HG03520 (cell line): ENCODE data around the gene NOP56.

Experiments used
- ATAC-seq: cut with Tn5 transposase; IDR thresholded peaks from one replicate; pipeline ENCODE4 v1.9.1; 2021; ENCODE audit warnings: mild to moderate bottlenecking, moderate library complexity; ENCODE audit not compliant: unreplicated experiment

Gene NOP56

DNA sequence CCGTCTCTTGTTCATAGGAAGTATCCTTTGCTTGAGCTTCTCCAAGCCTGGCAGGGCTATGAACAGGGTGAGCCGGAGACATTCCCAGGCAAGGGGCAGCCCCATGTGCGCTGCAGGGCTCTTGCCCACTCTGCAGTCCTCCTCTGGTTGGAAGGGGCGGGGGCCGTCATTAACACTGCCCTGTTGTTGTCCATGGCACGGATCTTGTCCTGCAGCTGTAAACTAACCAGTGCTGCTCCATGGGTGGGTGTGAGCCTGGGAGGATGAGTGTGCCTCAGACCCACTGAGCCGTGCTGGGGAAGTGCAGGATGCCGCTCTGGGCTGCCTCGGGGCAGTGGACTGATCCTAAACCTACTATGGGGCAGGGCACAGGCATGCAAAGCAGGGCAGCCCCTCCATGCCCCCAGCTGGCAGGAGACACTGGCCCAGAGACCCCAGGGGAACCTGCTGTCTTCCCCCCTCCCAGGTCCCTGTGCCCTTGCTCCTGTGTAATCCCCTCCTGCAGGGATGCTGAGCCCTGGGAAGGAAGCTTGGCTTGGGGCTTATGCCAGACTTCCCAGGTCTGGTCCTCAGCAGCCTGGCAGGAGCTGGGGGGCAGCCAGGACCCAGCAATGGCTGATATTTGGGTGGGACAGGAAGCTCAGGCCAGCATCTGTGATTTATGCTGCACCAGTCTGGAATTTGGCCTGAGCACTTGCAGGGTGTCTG, 48.6 kb downstream of the NOP56 start:
- no peak for ATAC-seq

DNA sequence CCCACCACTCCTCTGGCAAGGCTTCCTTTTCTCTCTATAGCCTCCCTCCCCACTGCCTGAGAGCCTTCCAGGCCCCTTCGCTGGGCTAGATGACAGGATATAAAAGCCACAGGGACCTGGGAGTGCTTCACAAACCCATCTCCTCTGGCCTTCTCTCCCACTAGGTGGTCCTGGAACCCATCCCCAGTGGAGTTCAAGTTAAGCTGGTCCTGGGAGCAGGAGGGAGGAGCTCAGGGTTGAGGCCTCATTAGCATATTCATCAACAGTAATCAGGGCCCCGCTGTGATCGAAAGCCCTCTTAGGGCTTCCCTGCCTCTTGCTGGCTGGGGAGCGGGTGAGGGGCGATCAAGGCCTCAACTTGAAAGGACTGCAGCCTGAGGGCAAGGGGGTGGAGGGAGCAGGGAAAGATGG, 49.2 kb downstream of the NOP56 start:
- ATAC-seq, result no peak

DNA sequence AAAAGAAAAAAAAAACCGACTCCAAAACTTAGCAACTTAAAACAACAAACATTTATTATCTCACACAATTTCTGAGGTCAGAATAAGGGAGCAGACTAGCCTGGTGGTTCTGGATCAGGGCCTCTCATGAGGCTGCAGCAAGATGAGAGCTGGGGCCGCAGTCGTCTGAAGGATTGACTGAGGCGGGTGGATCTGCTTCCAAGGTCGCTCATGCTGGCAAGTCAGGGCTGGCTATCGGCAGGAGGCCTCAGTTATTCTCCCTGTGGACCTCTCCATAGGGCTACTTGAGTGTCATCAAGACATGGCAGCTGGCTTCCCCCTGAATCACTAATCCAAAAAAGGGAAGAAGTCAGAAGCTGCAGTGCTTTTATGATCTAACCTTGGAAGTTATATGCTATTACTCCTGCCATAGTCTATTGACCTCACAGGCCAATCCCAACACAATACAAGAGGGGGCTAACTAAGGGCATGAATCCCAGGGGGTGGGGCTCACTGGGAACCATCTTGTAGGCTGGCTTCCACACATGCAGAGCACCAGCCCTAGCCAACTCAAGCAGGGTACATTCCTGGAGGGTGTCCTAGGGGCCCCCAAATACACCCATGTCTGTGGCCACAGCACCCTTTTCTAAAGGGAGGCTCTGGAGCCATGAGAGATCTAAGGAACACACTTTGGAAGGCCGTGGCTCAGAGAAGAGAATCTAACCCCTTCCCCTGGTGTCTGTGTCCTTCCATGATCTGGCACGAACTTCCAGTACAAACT, 51.5 kb downstream of the NOP56 start:
- ATAC-seq, result no peak

DNA sequence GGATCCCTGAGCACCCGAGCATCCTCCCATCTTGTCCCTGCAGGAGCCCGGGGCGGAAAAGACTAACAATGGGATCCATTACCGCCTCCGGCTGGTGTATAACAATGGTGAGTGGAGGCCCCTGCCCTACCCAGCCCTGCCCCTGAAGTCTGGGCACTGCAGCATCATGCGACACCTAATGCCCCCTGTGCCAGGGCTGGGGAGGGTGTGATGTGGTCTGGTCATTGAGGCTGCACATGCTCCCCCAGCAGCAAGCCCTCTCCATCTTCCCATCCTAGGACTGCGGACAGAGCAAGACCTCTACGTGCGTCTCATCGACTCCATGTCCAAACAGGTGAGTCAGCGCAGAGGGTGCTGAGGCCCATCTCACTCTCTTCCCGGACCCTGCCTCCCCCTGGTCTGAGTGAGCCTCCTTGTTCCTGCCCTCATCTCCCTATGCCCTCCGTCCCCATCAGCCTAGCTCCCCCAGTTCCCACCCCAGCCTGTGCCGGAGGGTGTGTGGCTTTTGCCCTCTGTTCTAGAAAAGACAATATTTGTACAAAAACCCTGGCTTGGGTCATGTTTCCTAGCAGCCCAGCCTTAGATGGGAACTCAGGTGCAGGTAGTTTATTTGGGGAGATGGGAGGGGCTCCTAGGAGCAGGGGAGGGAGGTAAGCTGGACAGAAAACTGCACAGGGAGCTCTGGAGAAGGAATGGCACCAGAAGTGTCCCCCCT, 53.7 kb downstream of the NOP56 start:
- no peak for ATAC-seq

DNA sequence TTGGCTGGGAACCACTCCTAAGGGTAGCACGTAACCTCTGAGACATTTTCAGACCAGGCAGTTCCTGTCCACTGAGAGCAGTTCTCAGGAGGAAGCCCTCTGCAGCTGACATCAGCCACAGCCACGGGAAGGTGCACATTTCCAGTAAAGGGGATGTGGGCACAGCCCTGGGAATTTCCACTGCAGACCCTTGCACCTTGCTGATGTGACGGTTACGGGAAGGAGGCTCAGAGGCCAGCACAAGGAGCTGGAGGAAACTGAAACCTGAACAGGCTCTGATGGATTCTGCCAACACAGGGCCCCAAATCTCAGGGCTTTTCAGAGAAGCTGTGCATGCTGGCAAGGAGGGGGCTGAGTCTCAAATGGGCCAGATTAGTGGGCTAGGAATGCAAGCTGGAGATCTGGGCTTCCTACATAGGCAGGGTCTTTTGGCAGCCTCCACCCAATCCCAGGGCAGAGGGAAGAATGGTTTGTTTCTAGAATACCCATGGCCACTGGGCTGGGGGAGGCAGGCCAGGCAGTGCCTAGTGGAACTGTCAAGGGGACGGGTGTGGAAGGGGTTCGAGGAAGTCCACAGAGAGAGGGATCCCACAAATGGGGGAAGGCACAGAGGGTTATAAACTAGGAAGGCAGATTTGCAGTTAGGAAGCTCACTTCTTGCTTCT, 54.4 kb downstream of the NOP56 start:
- ATAC-seq, result no peak

DNA sequence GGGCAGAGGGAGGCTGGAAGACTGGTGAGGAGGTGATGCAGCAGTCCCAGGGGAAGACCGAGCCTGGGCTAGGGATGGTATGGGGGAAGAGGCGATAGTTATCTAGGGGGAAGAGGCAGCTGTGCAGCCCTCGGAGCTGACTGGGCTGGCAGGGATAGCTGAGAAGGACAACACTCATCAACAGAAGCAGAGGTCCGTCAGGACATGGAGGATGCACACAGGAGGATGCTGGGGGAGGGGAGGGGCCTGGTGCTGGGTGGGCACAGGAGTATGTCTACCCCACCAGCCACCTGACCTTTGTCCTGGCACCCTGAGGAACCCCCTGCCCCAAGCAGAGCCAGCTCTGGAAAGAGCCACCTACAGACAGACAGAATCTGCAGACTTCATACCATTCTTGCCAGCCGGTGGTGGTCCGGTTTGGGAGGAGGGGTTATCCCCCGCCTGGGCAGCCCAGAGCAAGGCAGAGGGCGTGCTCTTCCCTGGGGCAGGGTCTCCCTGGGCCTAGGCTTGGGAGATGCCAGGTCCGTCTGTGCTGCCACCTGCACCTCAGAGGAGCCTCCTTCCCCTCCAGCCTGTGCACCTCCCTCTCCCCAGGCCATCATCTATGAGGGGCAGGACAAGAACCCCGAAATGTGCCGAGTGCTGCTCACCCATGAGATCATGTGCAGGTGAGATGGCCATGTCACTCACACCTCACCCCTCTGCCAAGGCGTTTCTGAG, 55.1 kb downstream of the NOP56 start:
- no peak for ATAC-seq
